HG03095 (cell line): Measurements from ENCODE around the gene CAPN8.
A peak's percentile ranks its signal among the peaks of the same experiment; 100 is the strongest.

Experiments
- ATAC-seq: cut with Tn5 transposase; IDR thresholded peaks from one replicate; pipeline ENCODE4 v1.9.1; 2021; ENCODE audit warnings: moderate library complexity; ENCODE audit not compliant: unreplicated experiment

CAPN8 gene

GRCh38 chr1:223657978-223658377 is 7.5 kb downstream of the CAPN8 start:
- no peak for ATAC-seq

GRCh38 chr1:223654083-223654482 is 11.4 kb downstream of the CAPN8 start:
- no peak for ATAC-seq

- ATAC-seq: no peak
Observed at GRCh38 chr1:223653431-223653830, 12.1 kb downstream of the CAPN8 start.

- ATAC-seq: no peak
Observed at GRCh38 chr1:223653015-223653414, 12.5 kb downstream of the CAPN8 start.

- no peak for ATAC-seq
Observed at GRCh38 chr1:223652436-223652941, 13.0 kb downstream of the CAPN8 start.

GRCh38 chr1:223651291-223651991 is 14.1 kb downstream of the CAPN8 start:
- no peak for ATAC-seq

GRCh38 chr1:223650465-223650864 is 15.0 kb downstream of the CAPN8 start:
- ATAC-seq: no peak

GRCh38 chr1:223649222-223649621 is 16.3 kb downstream of the CAPN8 start:
- ATAC-seq: no peak

- ATAC-seq: no peak
Observed at GRCh38 chr1:223647249-223647648, 18.3 kb downstream of the CAPN8 start.

- no peak for ATAC-seq
Observed at GRCh38 chr1:223645903-223646302, 19.6 kb downstream of the CAPN8 start.

- no peak for ATAC-seq
Observed at GRCh38 chr1:223642237-223642636, 23.3 kb downstream of the CAPN8 start.

GRCh38 chr1:223641523-223642039 is 23.9 kb downstream of the CAPN8 start:
- ATAC-seq: no peak

GRCh38 chr1:223639331-223639749 is 26.2 kb downstream of the CAPN8 start:
- no peak for ATAC-seq

GRCh38 chr1:223635236-223635635 is 30.3 kb downstream of the CAPN8 start:
- ATAC-seq: no peak

- no peak for ATAC-seq
Observed at GRCh38 chr1:223634423-223634822, 31.1 kb downstream of the CAPN8 start.

GRCh38 chr1:223631956-223632355 is 33.5 kb downstream of the CAPN8 start:
- no peak for ATAC-seq

- no peak for ATAC-seq
Observed at GRCh38 chr1:223631473-223631872, 34.0 kb downstream of the CAPN8 start.

GRCh38 chr1:223629126-223629457 is 36.4 kb downstream of the CAPN8 start:
- ATAC-seq: no peak

- ATAC-seq: peak; percentile 63
Observed at GRCh38 chr1:223628233-223629125, 37.0 kb downstream of the CAPN8 start.

- ATAC-seq: no peak
Observed at GRCh38 chr1:223622132-223622842, 43.2 kb downstream of the CAPN8 start.

- ATAC-seq: no peak
Observed at GRCh38 chr1:223621312-223621734, 44.2 kb downstream of the CAPN8 start.
